Skeletal muscle tissue (tissue), 4 donors: ENCODE measurements around the gene LCN15. TPM values are rescaled to one million over a fixed set of nuclear protein-coding genes. Genes with fewer than 3 reads are reported as not detected.
"Not testable (repeated sequence)": the region's sequence is repeated elsewhere in the genome, so short reads cannot be mapped to it uniquely, and the experiment has no call there.

ENCODE experiments used
- H3K27ac ChIP-seq: one replicate; pipeline ENCODE4 v1.7.0; 2013; ENCODE audit warnings: mild to moderate bottlenecking, low read depth, low read length, inconsistent platforms
- H3K27me3 ChIP-seq, 3 donors: one replicate each; pipeline ENCODE4 v1.7.0; 2013; ENCODE audit warnings: low read length in 3 of 3; ENCODE audit not compliant: control insufficient read depth in 3 of 3, insufficient read depth in 3 of 3
- H3K36me3 ChIP-seq, 3 donors: one replicate each; pipeline ENCODE4 v1.7.0; 2013; ENCODE audit warnings: low read length in 3 of 3; ENCODE audit not compliant: control insufficient read depth in 3 of 3, insufficient read depth in 3 of 3
- H3K4me1 ChIP-seq, 3 donors: one replicate each; pipeline ENCODE4 v1.7.0; 2013; ENCODE audit warnings: low read length in 3 of 3, mild to moderate bottlenecking in 3 of 3; ENCODE audit not compliant: control insufficient read depth in 3 of 3, insufficient read depth in 3 of 3
- H3K4me3 ChIP-seq, 3 donors: one replicate each; pipeline ENCODE4 v1.7.0; 2013; ENCODE audit warnings: low read length in 3 of 3
- H3K9ac ChIP-seq, 3 donors: one replicate each; pipeline ENCODE4 v1.7.0; 2013; ENCODE audit warnings: low read length in 3 of 3, mild to moderate bottlenecking in 3 of 3, moderate library complexity in 2 of 3, low read depth in 1 of 3
- H3K9me3 ChIP-seq, 3 donors: one replicate each; pipeline ENCODE4 v1.7.0; 2013; ENCODE audit warnings: low read length in 3 of 3; ENCODE audit not compliant: control insufficient read depth in 3 of 3
- total RNA-seq: library from RNA; depleted of rRNA; stranded (reverse); fragments of >200 nt; gene quantifications from one replicate; pipeline ENCODE4 v1.2.3, GENCODE V29; 2014
- donor health status: Osteomylitis.

LCN15 gene
- total RNA-seq, 1 donor from 2014 or later, result not detected

DNA sequence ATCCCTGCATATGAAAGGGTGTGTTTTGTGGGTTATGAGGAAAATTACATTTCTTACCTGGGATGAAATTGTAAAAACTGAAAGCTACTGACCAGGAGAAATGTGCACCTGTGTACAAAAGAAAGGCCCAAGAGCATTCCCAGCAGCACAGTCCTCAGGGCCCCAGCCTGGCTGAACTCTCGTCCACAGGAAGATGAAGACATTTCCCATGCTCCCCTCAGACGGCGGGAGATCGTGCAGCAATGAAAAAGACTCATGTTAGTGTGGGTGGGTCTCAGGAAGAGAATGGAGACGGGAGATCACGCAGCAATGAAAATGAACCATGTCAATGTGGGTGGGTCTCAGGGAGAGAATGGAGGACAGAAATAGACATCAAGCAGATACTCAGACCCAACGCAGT lies 12.6 kb upstream of the LCN15 start:
- no peak overlapping the region for H3K9ac ChIP-seq
- peaks cover 0 to 8% (median 0%) of the 10 kb centered on the region in 3 donors for H3K27me3 ChIP-seq
- no peak overlapping the region for H3K27ac ChIP-seq
- H3K4me3 ChIP-seq, result no peak overlapping the region
- H3K36me3 ChIP-seq, result peaks cover 0 to 3% (median 0%) of the 10 kb centered on the region in 3 donors
- peaks cover 0 to 3% (median 0%) of the 10 kb centered on the region in 3 donors for H3K4me1 ChIP-seq
- peaks cover 0 to 7% (median 3%) of the 10 kb centered on the region in 3 donors for H3K9me3 ChIP-seq

DNA sequence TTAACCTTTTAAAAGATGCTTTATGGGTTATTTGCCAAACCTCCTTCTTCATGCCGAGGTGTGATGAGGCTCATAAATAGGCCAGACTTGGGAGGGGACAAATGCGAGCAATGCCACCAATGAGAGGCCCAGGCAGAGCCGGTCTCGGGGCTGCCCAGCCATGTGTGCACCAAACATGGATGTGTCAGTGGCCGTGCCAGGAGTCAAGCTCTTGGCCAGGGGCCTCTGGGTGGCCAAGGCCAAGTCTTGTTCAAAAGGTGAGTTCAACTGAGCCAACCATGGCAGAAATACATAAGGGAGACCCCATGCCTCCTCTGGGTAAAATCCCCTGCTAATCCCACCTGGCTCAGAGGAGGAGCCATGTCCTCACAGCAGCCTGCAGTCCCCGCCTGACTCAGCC lies 10.9 kb upstream of the LCN15 start:
- peaks cover 0 to 3% (median 0%) of the 10 kb centered on the region in 3 donors for H3K36me3 ChIP-seq
- no peak overlapping the region for H3K27ac ChIP-seq
- H3K27me3 ChIP-seq, result peaks cover 0 to 8% (median 0%) of the 10 kb centered on the region in 3 donors
- H3K4me1 ChIP-seq, result peaks cover 0 to 3% (median 0%) of the 10 kb centered on the region in 3 donors
- H3K4me3 ChIP-seq, result no peak overlapping the region
- peaks cover 0 to 7% (median 3%) of the 10 kb centered on the region in 3 donors for H3K9me3 ChIP-seq
- no peak overlapping the region for H3K9ac ChIP-seq

DNA sequence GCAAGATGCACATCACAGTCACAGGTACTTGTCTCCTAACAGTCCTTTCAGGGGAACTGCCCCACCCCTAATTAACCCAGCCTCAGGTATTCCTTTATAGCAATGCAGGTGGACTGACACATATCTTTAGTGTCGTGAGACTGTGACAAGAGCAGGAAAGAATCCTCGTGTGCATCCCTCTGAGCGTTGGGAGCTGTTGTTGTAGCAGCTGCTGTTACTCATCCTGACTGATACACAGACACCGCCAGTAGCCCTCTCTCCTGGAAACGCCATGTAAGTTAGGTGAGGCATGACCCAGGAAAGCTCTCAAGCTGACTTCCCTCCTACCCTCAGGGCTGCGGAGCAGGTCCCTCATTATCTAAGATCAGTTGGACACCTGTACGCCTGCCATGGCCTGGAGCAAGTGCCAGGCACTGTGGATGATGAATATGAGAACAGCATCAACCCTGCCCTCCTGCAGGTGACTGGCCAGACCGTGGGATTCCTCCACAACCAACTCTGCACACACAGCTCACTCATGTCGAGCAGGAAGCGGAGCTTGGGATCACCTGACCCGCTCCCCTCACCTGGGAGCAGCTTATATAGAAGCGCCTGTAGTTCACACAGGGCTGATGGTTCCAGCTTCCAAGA lies 10.2 kb upstream of the LCN15 start:
- H3K4me3 ChIP-seq, result no peak overlapping the region
- peaks cover 0 to 7% (median 3%) of the 10 kb centered on the region in 3 donors for H3K9me3 ChIP-seq
- peaks cover 0 to 10% (median 0%) of the 10 kb centered on the region in 3 donors for H3K27me3 ChIP-seq
- no peak overlapping the region for H3K9ac ChIP-seq
- H3K4me1 ChIP-seq, result peaks cover 0 to 3% (median 2%) of the 10 kb centered on the region in 3 donors
- no peak overlapping the region for H3K27ac ChIP-seq
- H3K36me3 ChIP-seq, result peaks cover 0 to 3% (median 0%) of the 10 kb centered on the region in 3 donors

DNA sequence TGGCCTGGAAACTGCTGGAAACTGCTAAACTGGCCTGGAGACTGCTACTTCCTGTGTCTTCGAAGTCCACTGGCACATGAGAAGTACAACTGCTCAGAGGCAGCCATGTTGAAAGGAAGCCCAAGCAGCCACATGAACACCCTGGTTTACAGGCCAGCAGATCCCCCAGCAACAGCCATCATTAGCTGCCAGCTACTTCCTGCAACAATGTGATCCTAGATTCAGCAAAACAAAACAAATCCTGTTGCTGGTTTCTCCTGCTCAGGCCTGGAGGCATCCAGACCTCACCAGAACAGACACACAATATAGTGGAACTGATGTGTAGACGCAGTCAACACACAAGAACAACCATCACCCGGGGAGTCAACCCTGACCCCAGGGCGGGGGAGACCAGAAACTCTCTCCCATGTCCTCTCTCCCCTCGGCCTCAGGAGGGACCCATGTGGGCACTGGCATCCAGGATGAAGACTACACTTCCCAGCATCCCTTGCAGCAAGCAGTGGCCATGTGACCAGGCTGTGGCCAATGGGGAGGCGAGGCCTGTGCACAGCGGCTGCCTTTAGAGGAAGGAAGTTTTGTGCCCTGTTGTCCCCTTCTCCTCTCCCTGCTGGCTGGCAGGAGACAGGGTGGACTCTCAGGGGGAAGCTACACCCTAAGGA lies 9.2 kb upstream of the LCN15 start:
- Histone ChIP-seq H3K9ac (no peak overlapping the region), H3K4me3 (no peak overlapping the region), H3K36me3 (peaks cover 0 to 3% (median 0%) of the 10 kb centered on the region in 3 donors), H3K27ac (no peak overlapping the region), H3K9me3 (peaks cover 0 to 7% (median 3%) of the 10 kb centered on the region in 3 donors), H3K27me3 (peaks cover 0 to 10% (median 0%) of the 10 kb centered on the region in 3 donors), H3K4me1 (peaks cover 0 to 3% (median 2%) of the 10 kb centered on the region in 3 donors)

DNA sequence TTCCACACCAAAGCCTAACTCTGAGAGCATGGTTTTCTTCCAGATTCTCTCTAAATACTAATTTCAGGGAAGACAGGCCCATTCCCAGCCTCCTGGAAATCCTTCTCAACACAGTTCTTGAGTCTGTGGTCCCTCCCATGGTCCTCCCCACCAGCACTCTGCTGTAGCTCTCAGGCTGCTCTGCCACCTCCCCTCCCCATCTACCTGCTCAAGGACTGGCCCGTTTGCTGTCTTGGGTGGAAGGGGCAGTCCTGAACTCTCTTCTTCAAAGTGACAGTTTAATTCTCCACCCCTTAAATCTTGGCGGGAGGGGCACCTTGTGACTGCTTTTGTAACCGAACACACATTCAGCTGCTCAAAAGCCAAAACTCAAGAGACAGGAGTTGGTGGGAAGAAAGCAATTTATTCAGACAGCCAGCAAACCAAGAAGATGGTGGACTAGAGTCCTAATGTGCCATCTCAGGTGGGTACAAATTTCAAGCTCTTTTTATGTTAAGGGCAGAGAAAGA lies 7.6 kb upstream of the LCN15 start:
- H3K27ac ChIP-seq, result no peak overlapping the region
- peaks cover 0 to 2% (median 0%) of the 10 kb centered on the region in 3 donors for H3K4me1 ChIP-seq
- no peak overlapping the region for H3K9ac ChIP-seq
- H3K4me3 ChIP-seq, result no peak overlapping the region
- H3K9me3 ChIP-seq, result peaks cover 0 to 7% (median 3%) of the 10 kb centered on the region in 3 donors
- H3K27me3 ChIP-seq, result peaks cover 6 to 8% (median 8%) of the 10 kb centered on the region in 3 donors
- peaks cover 0 to 3% (median 0%) of the 10 kb centered on the region in 3 donors for H3K36me3 ChIP-seq

DNA sequence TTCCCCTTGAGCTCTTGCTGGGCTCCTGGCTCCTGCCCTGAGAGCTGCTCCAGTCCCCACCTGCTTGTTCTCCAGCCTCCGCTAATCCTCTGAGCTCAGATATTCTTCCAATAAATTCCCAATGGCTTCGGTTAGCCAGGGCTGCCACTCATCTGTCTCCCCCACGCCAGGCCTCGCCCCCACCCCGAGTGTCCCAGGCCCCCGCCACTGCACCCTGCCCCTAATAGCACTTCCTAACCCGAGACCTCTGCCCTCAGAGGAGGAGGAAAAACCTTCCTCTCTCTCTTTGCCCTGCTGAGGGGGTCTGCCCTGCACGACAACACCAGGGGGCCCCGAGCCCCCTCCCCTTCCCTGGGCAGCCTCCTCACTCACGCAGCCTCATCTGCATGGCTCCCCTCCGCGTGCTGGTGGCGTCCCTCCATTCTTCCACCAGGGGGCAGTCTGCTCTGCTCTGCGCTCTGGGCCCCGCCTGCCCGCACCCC lies 5.4 kb upstream of the LCN15 start:
- no peak overlapping the region for H3K4me3 ChIP-seq
- peaks cover 0 to 7% (median 3%) of the 10 kb centered on the region in 3 donors for H3K9me3 ChIP-seq
- peaks cover 6 to 8% (median 8%) of the 10 kb centered on the region in 3 donors for H3K27me3 ChIP-seq
- H3K9ac ChIP-seq, result no peak overlapping the region
- H3K36me3 ChIP-seq, result peaks cover 0 to 3% (median 0%) of the 10 kb centered on the region in 3 donors
- H3K4me1 ChIP-seq, result peaks cover 0 to 5% (median 4%) of the 10 kb centered on the region in 3 donors
- H3K27ac ChIP-seq, result no peak overlapping the region

DNA sequence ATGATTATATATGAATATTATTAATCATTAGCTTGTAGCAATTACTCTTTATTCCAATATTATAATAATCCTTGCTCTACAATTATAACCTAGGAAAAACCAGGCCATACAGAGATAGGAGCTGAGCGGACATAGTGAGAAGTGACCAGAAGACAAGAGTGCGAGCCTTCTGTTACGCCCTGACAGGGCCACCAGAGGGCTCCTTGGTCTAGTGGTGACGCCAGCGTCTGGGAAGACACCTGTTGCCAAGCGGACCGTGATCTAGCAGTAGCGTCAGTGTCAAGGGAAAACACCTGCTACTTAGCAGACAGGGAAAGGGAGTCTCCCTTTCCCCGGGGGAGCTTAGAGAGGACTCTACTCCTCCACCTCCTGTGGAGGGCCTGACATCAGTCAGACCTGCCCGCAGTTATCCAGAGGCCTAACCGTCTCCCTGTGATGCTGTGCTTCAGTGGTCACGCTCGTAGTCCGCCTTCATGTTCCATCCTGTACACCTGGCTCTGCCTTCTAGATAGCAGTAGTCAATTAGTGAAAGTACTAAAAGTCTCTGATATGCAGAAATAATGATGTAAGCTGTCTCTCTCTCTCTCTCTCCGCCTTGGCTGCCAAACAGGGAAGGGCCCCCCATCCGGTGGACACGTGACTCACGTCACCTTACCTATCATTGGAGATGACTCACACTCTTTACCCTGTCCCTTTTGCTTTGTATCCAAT lies 2.2 kb upstream of the LCN15 start:
- peaks cover 8 to 17% (median 12%) of the 10 kb centered on the region in 3 donors for H3K27me3 ChIP-seq
- not testable (repeated sequence) for H3K4me1 ChIP-seq, H3K9me3 ChIP-seq, H3K27ac ChIP-seq, H3K36me3 ChIP-seq, H3K9ac ChIP-seq, H3K4me3 ChIP-seq

DNA sequence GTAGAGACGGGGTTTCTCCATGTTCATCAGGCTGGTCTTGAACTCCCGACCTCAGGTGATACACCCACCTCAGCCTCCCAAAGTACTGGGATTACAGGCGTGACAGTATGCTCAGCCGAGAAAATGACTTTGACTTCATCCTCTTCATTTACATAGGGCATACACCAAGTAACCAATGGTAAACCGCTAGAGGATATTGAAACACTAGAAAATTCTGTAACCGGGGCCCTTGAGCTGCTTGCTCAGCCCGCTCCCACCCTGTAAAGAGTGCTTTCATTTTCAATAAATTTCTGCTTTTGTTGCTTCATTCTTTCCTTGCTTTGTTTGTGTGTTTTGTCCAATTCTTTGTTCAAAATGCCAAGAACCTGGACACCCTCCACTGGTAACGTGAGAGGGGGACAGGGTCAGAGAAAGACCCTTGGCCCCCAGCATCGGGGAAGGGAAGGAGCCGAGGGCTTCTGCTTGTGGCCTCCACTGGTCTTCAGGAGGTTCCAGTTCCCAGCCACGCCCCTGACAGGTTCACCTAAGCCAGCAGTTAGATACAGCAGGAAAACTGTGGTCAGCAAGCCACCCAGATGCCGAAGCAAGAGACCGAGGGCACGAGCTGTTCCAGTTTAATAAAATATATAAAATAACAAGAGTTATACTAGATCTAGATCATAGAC lies 1.6 kb upstream of the LCN15 start:
- H3K9ac ChIP-seq, H3K27ac ChIP-seq, H3K36me3 ChIP-seq, H3K4me1 ChIP-seq, H3K9me3 ChIP-seq, H3K4me3 ChIP-seq: not testable (repeated sequence)
- H3K27me3 ChIP-seq, result peaks cover 8 to 17% (median 12%) of the 10 kb centered on the region in 3 donors

DNA sequence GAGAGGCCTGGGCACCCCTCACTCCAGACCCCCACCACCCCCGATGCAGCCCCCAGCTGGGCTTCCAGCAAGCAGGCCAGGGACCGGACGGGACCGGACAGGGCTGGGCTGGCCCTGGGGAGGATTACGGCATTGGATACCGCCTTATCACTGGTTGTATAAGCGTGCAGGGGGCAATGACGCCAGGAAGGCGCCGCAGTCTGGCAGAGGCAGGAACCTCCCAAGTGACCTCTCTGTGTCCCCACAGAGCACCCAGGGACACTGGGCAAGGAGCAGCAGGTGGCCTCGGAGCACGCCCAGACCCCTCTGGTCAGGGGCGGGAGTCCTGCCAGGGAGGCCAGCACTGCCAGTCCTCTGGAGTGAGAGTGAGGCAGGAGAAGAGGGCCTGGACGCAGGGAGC lies 723 bp upstream of the LCN15 start:
- Histone ChIP-seq H3K9ac (no peak overlapping the region), H3K4me1 (peaks cover 0 to 5% (median 4%) of the 10 kb centered on the region in 3 donors), H3K27ac (no peak overlapping the region), H3K27me3 (peaks cover 9 to 20% (median 12%) of the 10 kb centered on the region in 3 donors), H3K9me3 (no peaks in the 10 kb centered on the region), H3K4me3 (no peak overlapping the region), H3K36me3 (no peaks in the 10 kb centered on the region)
